CD14-positive monocyte (primary cell): ENCODE data around the gene TUBA1C. TPM values are rescaled to one million over a fixed set of nuclear protein-coding genes. Genes with fewer than 3 reads are reported as not detected.

Experiments used
- DNase-seq, 3 donors: peaks; one replicate each; pipeline ENCODE4 v3.0.0-alpha.2; 2011 to 2022
- H2AFZ ChIP-seq: 2 replicates; pipeline ENCODE4 v1.6.0; 2012; ENCODE audit warnings: mild to moderate bottlenecking, low read depth, low read length, inconsistent platforms; ENCODE audit not compliant: insufficient read depth, poor library complexity, severe bottlenecking
- H3K27ac ChIP-seq, 2 donors: 1 replicate in 1 of 2; 2 replicates in 1 of 2; pipeline ENCODE4 v1.5.1; 2012 to 2013; ENCODE audit warnings: low read length in 2 of 2, control low read depth in 1 of 2, inconsistent platforms in 1 of 2, low read depth in 1 of 2, mild to moderate bottlenecking in 1 of 2
- H3K27me3 ChIP-seq, 2 donors: one replicate each; pipeline versions ENCODE4 v1.6.0 to v1.6.1; 2011 to 2013; ENCODE audit warnings: low read length in 2 of 2; ENCODE audit not compliant: control insufficient read depth in 2 of 2, insufficient read depth in 2 of 2
- H3K36me3 ChIP-seq, 2 donors: replicated peaks in 1 of 2; 1 replicate in 1 of 2; 2 replicates in 1 of 2; pipeline versions ENCODE4 v1.5.1 to v1.6.1; 2012 to 2013; ENCODE audit warnings: low read length in 2 of 2, control low read depth in 1 of 2, inconsistent platforms in 1 of 2, mild to moderate bottlenecking in 1 of 2; ENCODE audit not compliant: insufficient read depth in 2 of 2, control insufficient read depth in 1 of 2
- H3K4me1 ChIP-seq, 2 donors: 1 replicate in 1 of 2; 2 replicates in 1 of 2; pipeline versions ENCODE4 v1.5.1 to v1.6.1; 2012 to 2013; ENCODE audit warnings: low read length in 2 of 2, control low read depth in 1 of 2, inconsistent platforms in 1 of 2, mild to moderate bottlenecking in 1 of 2, moderate library complexity in 1 of 2; ENCODE audit not compliant: insufficient read depth in 2 of 2, control insufficient read depth in 1 of 2
- H3K4me2 ChIP-seq: replicated peaks from 2 replicates; pipeline ENCODE3; 2012; ENCODE audit warnings: low read length, moderate library complexity, mild to moderate bottlenecking; ENCODE audit not compliant: poor library complexity, severe bottlenecking; ENCODE audit errors: extremely low read depth
- H3K4me3 ChIP-seq, 3 experiments: fragments of 200-600 bp in 1 of 3; sonication (generic) in 1 of 3; replicated peaks in 1 of 3; 1 replicate in 2 of 3; 2 replicates in 1 of 3; pipeline ENCODE4 v1.5.1; 2011 to 2013; ENCODE audit warnings: low read length in 3 of 3, mild to moderate bottlenecking in 3 of 3, control low read depth in 2 of 3, low read depth in 2 of 3, inconsistent platforms in 1 of 3, moderate library complexity in 1 of 3
- H3K79me2 ChIP-seq: 2 replicates; pipeline ENCODE4 v1.6.0; 2012; ENCODE audit warnings: mild to moderate bottlenecking, control low read depth, inconsistent platforms, low read length, moderate library complexity; ENCODE audit not compliant: insufficient read depth
- H3K9ac ChIP-seq: 2 replicates; pipeline ENCODE4 v1.6.0; 2017; ENCODE audit warnings: low read length, mild to moderate bottlenecking; ENCODE audit not compliant: insufficient read depth, poor library complexity, severe bottlenecking
- H3K9me3 ChIP-seq, 2 donors: replicated peaks in 1 of 2; 1 replicate in 1 of 2; 2 replicates in 1 of 2; pipeline versions ENCODE4 v1.5.1 to v1.6.1; 2012 to 2013; ENCODE audit warnings: low read length in 2 of 2, control low read depth in 1 of 2; ENCODE audit not compliant: control insufficient read depth in 1 of 2, insufficient read depth in 1 of 2
- H4K20me1 ChIP-seq: 2 replicates; pipeline ENCODE4 v1.6.0; 2012; ENCODE audit warnings: mild to moderate bottlenecking, low read length, control low read depth, moderate library complexity; ENCODE audit not compliant: insufficient read depth
- H3K27ac Mint-ChIP-seq, 7 donors: one replicate each; pipeline ENCODE4 v1.8.0; 2020; ENCODE audit warnings: mild to moderate bottlenecking in 7 of 7, mixed read lengths in 7 of 7, moderate library complexity in 6 of 7, inconsistent platforms in 2 of 7
- H3K27me3 Mint-ChIP-seq, 3 donors: one replicate each; pipeline ENCODE4 v1.8.0; 2021 to 2022; ENCODE audit warnings: low read depth in 3 of 3, mild to moderate bottlenecking in 3 of 3, mixed read lengths in 3 of 3, moderate library complexity in 3 of 3, inconsistent platforms in 1 of 3
- H3K36me3 Mint-ChIP-seq, 2 donors: one replicate each; pipeline ENCODE4 v1.8.0; 2020; ENCODE audit warnings: mixed read lengths in 2 of 2, inconsistent platforms in 1 of 2, mild to moderate bottlenecking in 1 of 2
- H3K4me1 Mint-ChIP-seq: one replicate; pipeline ENCODE4 v1.8.0; 2020; ENCODE audit warnings: mild to moderate bottlenecking, mixed read lengths
- H3K4me3 Mint-ChIP-seq, 2 donors: one replicate each; pipeline ENCODE4 v1.8.0; 2020; ENCODE audit warnings: mild to moderate bottlenecking in 2 of 2, mixed read lengths in 2 of 2, moderate library complexity in 1 of 2
- H3K9me3 Mint-ChIP-seq, 7 donors: one replicate each; pipeline ENCODE4 v1.8.0; 2020 to 2022; ENCODE audit warnings: mixed read lengths in 7 of 7, mild to moderate bottlenecking in 6 of 7, moderate library complexity in 6 of 7, inconsistent platforms in 2 of 7
- CTCF ChIP-seq: fragments of 200-600 bp; IDR thresholded peaks from one replicate; pipeline ENCODE4 v1.8.0; 2022; ENCODE audit warnings: antibody characterized with exemption, mild to moderate bottlenecking
- WGBS: methylation state at CpG from one replicate; pipeline ENCODE4 v1.1.5; 2013; ENCODE audit warnings: missing lambda C conversion rate; ENCODE audit not compliant: insufficient coverage; 5-methylcytosine and 5-hydroxymethylcytosine counted together
- intact Hi-C, 2 donors: fragments of 100-400 bp; cut with micrococcal nuclease; formaldehyde crosslinking; loops; one replicate each; pipeline versions ENCODE4 v1.15.0 to v1.15.1; 2023
- polyA plus RNA-seq, 3 donors: library from polyadenylated mRNA; depleted of rRNA in 1 of 3; unstranded in 2 of 3; stranded (reverse) in 1 of 3; fragments of 300-500 nt in 2 of 3; fragments of >200 nt in 1 of 3; fragmentation: Illumina TruSeq in 2 of 3; gene quantifications; 1 replicate in 2 of 3; 2 replicates in 1 of 3; pipeline ENCODE4 v1.2.3, GENCODE V29; 2012 to 2021

Gene TUBA1C
- polyA plus RNA-seq, 3 donors: 53.7 to 263 (median 61.0) TPM

- no peak overlapping the region for H3K9ac ChIP-seq
- no peak overlapping the region for H3K4me2 ChIP-seq
- no peak overlapping the region for H2AFZ ChIP-seq
- H3K79me2 ChIP-seq: peaks cover 6% of the 10 kb centered on the region
- H3K4me1 ChIP-seq: peaks cover 67 to 72% of the 10 kb centered on the region in 2 donors
- H3K9me3 ChIP-seq: no peaks in the 10 kb centered on the region
- no peak overlapping the region for H3K4me3 ChIP-seq
- no peak overlapping the region for H3K27ac ChIP-seq
- DNase-seq: no peak
- no peaks in the 10 kb centered on the region for H3K27me3 Mint-ChIP-seq
- peaks cover 63% of the 10 kb centered on the region for H3K4me1 Mint-ChIP-seq
- no peak for TF ChIP-seq CTCF
- peak overlapping the region in 2 of 7 donors; percentile 54 to 74 for H3K27ac Mint-ChIP-seq
- H3K36me3 Mint-ChIP-seq: no peaks in the 10 kb centered on the region
- 75% methylated on average over 1 of the region's 3 CpGs for WGBS
- no peaks in the 10 kb centered on the region for H3K36me3 ChIP-seq
- intact Hi-C loops: no loop called here
- H3K4me3 Mint-ChIP-seq: no peak overlapping the region
- no peaks in the 10 kb centered on the region for H3K27me3 ChIP-seq
- H3K9me3 Mint-ChIP-seq: no peaks in the 10 kb centered on the region
- H4K20me1 ChIP-seq: no peaks in the 10 kb centered on the region
Observed at GRCh38 chr12:49227713-49228112, 37.2 kb upstream of the TUBA1C start.

GRCh38 chr12:49228653-49229052, 36.2 kb upstream of the TUBA1C start:
- Histone ChIP-seq H3K27ac (no peak overlapping the region), H3K9ac (no peak overlapping the region), H3K36me3 (no peaks in the 10 kb centered on the region), H3K4me1 (peaks cover 67 to 72% of the 10 kb centered on the region in 2 donors), H3K9me3 (no peaks in the 10 kb centered on the region), H3K79me2 (peaks cover 6% of the 10 kb centered on the region), H2AFZ (no peak overlapping the region), H3K27me3 (no peaks in the 10 kb centered on the region), H4K20me1 (no peaks in the 10 kb centered on the region), H3K4me3 (no peak overlapping the region), H3K4me2 (no peak overlapping the region)
- WGBS: 100% methylated on average over 1 of the region's 3 CpGs
- H3K27ac Mint-ChIP-seq: peak overlapping the region in 2 of 7 donors; percentile 57 to 100
- no peaks in the 10 kb centered on the region for H3K9me3 Mint-ChIP-seq
- TF ChIP-seq CTCF: no peak
- intact Hi-C loops: no loop called here
- H3K36me3 Mint-ChIP-seq: no peaks in the 10 kb centered on the region
- H3K4me3 Mint-ChIP-seq: no peak overlapping the region
- no peak for DNase-seq
- no peaks in the 10 kb centered on the region for H3K27me3 Mint-ChIP-seq
- H3K4me1 Mint-ChIP-seq: peaks cover 63% of the 10 kb centered on the region
